GM12878 (cell line): ENCODE data around the gene CHD9. TPM values are rescaled to one million over a fixed set of nuclear protein-coding genes. Genes with fewer than 3 reads are reported as not detected.

Experiments used
- ATAC-seq: fragments of 200-7000 bp; cut with Tn5 transposase; 3 replicates; pipeline ENCODE4 v1.9.1; 2020; ENCODE audit warnings: mild to moderate bottlenecking, moderate library complexity
- BruUV-seq: library from RNA; stranded (reverse); fragments of 400-500 nt; replicated peaks from 2 replicates; lab custom pipeline; 2021; lab: Mats Ljungman, UMichigan
- CTCF ChIA-PET: fragments of 300-600 bp; sonication (Branson Sonifier 250); formaldehyde crosslinking; extraction: SDS; loops from one replicate; lab custom pipeline; 2021; ENCODE audit warnings: inconsistent platforms; lab: Yijun Ruan, JAX
- POLR2A ChIA-PET: fragments of 350-600 bp; formaldehyde crosslinking; extraction: SDS; loops from one replicate; lab custom pipeline; 2021; ENCODE audit warnings: inconsistent platforms; lab: Charles Lee
- RAD21 ChIA-PET: fragments of 300-600 bp; sonication (Branson Sonifier 250); formaldehyde crosslinking; loops from one replicate; lab custom pipeline; 2023; ENCODE audit warnings: antibody characterized with exemption; ENCODE audit not compliant: unreplicated experiment; lab: Charles Lee
- SMC1A ChIA-PET: fragments of 300-600 bp; sonication (Branson Sonifier 250); formaldehyde crosslinking; loops from one replicate; lab custom pipeline; 2023; ENCODE audit not compliant: unreplicated experiment, uncharacterized antibody; lab: Charles Lee
- DNase-seq: peaks from one replicate; pipeline ENCODE4 v3.0.0-alpha.2; 2011; ENCODE audit warnings: low read depth, low spot score
- FAIRE-seq: peaks from 3 replicates; lab custom pipeline; 2011; peaks lifted over from hg19 to GRCh38; lab: Jason Lieb, UNC
- H2AFZ ChIP-seq: 2 replicates; pipeline ENCODE4 v1.6.0; 2011; ENCODE audit warnings: low read depth, low read length, control low read depth; ENCODE audit not compliant: control insufficient read depth
- H3K27ac ChIP-seq: 2 replicates; pipeline ENCODE4 v1.5.1; 2011; ENCODE audit warnings: control low read depth; ENCODE audit not compliant: control insufficient read depth, insufficient read depth
- H3K27me3 ChIP-seq, 2 experiments: replicated peaks in 1 of 2; 2 replicates each; pipeline versions ENCODE4 v1.6.0 to v1.6.1; 2011; ENCODE audit warnings: low read length in 1 of 2; ENCODE audit not compliant: control insufficient read depth in 2 of 2, insufficient read depth in 2 of 2
- H3K36me3 ChIP-seq, 2 experiments: 2 replicates each; pipeline ENCODE4 v1.5.1; 2011; ENCODE audit warnings: low read length in 1 of 2; ENCODE audit not compliant: control insufficient read depth in 2 of 2, insufficient read depth in 2 of 2
- H3K4me1 ChIP-seq: 2 replicates; pipeline ENCODE4 v1.6.1; 2011; ENCODE audit warnings: mild to moderate bottlenecking, low read length, moderate library complexity, mixed read lengths; ENCODE audit not compliant: control insufficient read depth, insufficient read depth
- H3K4me2 ChIP-seq: 2 replicates; pipeline ENCODE4 v1.6.0; 2011; ENCODE audit warnings: control low read depth; ENCODE audit not compliant: control insufficient read depth, insufficient read depth
- H3K4me3 ChIP-seq: fragments of 200-600 bp; sonication (generic); 2 replicates; pipeline ENCODE4 v1.5.1; 2016
- H3K79me2 ChIP-seq: 2 replicates; pipeline ENCODE4 v1.6.0; 2011; ENCODE audit warnings: low read length; ENCODE audit not compliant: control insufficient read depth, insufficient read depth
- H3K9ac ChIP-seq: 2 replicates; pipeline ENCODE4 v1.8.0; 2011; ENCODE audit warnings: low read length, control low read depth, mixed read lengths; ENCODE audit not compliant: control insufficient read depth, insufficient read depth
- H3K9me3 ChIP-seq: replicated peaks from 3 replicates; pipeline ENCODE4 v1.5.1; 2011; ENCODE audit warnings: mild to moderate bottlenecking, low read length; ENCODE audit not compliant: control insufficient read depth, insufficient read depth
- H4K20me1 ChIP-seq: 2 replicates; pipeline ENCODE4 v1.6.0; 2011; ENCODE audit not compliant: control insufficient read depth, insufficient read depth
- CEBPB ChIP-seq, 2 experiments: fragments of 150-350 bp in 1 of 2; IDR thresholded peaks; 2 replicates each; pipeline ENCODE4 v1.6.1; 2012 to 2014; ENCODE audit warnings: low read depth in 2 of 2, low read length in 2 of 2, borderline replicate concordance in 1 of 2, inconsistent platforms in 1 of 2
- DPF2 ChIP-seq: fragments of 450-650 bp; IDR thresholded peaks from 2 replicates; pipeline ENCODE4 v1.6.1; 2017; ENCODE audit warnings: mild to moderate bottlenecking
- MTA3 ChIP-seq: IDR thresholded peaks from 2 replicates; pipeline ENCODE4 v1.6.1; 2012; ENCODE audit warnings: low read length, inconsistent platforms, borderline replicate concordance
- MXI1 ChIP-seq: fragments of 150-350 bp; IDR thresholded peaks from 2 replicates; pipeline ENCODE4 v1.6.1; 2011; ENCODE audit warnings: low read depth, mild to moderate bottlenecking, inconsistent platforms, low read length, improper control_type of control experiment
- MYC ChIP-seq: IDR thresholded peaks from 2 replicates; pipeline ENCODE4 v1.6.1; 2011; ENCODE audit warnings: mild to moderate bottlenecking, low read length, moderate library complexity, inconsistent platforms; ENCODE audit not compliant: insufficient read depth, insufficient replicate concordance, insufficient read length, severe bottlenecking
- NR2C1 ChIP-seq: fragments of 450-650 bp; IDR thresholded peaks from 2 replicates; pipeline ENCODE4 v1.6.1; 2017; ENCODE audit warnings: antibody characterized with exemption, mild to moderate bottlenecking, moderate library complexity
- TCF3 ChIP-seq: IDR thresholded peaks from 2 replicates; pipeline ENCODE4 v1.6.1; 2012; ENCODE audit warnings: low read depth, mild to moderate bottlenecking, low read length, borderline replicate concordance; ENCODE audit not compliant: insufficient read depth
- WGBS: methylation state at CpG from one replicate; pipeline ENCODE4 v1.1.6; 2016; ENCODE audit warnings: low lambda C conversion rate; ENCODE audit not compliant: insufficient replicate concordance, insufficient coverage; ENCODE audit errors: missing lambda C conversion rate; 5-methylcytosine and 5-hydroxymethylcytosine counted together
- in situ Hi-C: fragments of 300-500 bp; cut with MboI; formaldehyde crosslinking; loops from 9 replicates; pipeline ENCODE4 v1.14.3; 2018; ENCODE audit warnings: mixed read lengths
- intact Hi-C: fragments of 100-400 bp; cut with micrococcal nuclease; formaldehyde crosslinking; loops from one replicate; pipeline ENCODE4 v1.14.2; 2022; ENCODE audit not compliant: unreplicated experiment
- polyA plus RNA-seq, 11 experiments: library from polyadenylated mRNA; depleted of rRNA in 4 of 11; unstranded in 6 of 11; stranded (reverse) in 5 of 11; fragments of >200 nt; fragmentation: Nextera tagmentation in 4 of 11; fragmentation: Illumina TruSeq in 1 of 11; extraction: Ambion mirVana in 4 of 11; extraction: Trizol in 1 of 11; gene quantifications; 1 replicate in 1 of 11; 2 replicates in 10 of 11; pipeline versions ENCODE4 v1.2.1 to v1.2.3, GENCODE V29; 2011 to 2016; ENCODE audit warnings: inconsistent platforms in 2 of 11, missing spikeins in 2 of 11, low read depth in 1 of 11
- total RNA-seq, 4 experiments: library from RNA; depleted of rRNA in 3 of 4; stranded (reverse); fragments of >200 nt in 3 of 4; fragmentation: Illumina TruSeq in 1 of 4; extraction: Trizol in 1 of 4; gene quantifications; 2 replicates each; pipeline versions ENCODE4 v1.2.1 to v1.2.3, GENCODE V29; 2013 to 2021
- TF ChIP-seq, protein P1 (sequence below): IDR thresholded peaks from 2 replicates; pipeline ENCODE4 v1.6.1; 2011; ENCODE audit warnings: borderline replicate concordance, low read depth, mild to moderate bottlenecking, moderate library complexity, mixed read lengths, low read length; ENCODE audit not compliant: insufficient read depth; ENCODE audit errors: extremely low read length
- TF ChIP-seq, protein P2 (sequence below): fragments of 450-650 bp; formaldehyde crosslinking; IDR thresholded peaks from 2 replicates; pipeline ENCODE4 v1.5.0; 2022; ENCODE audit warnings: mild to moderate bottlenecking, missing genetic modification characterization
- TF ChIP-seq, protein P3 (sequence below): IDR thresholded peaks from 2 replicates; pipeline ENCODE4 v1.6.1; 2012; ENCODE audit warnings: mild to moderate bottlenecking, low read depth, low read length
- TF ChIP-seq, protein P4 (sequence below): fragments of 150-350 bp; IDR thresholded peaks from 2 replicates; pipeline ENCODE4 v1.6.1; 2014; ENCODE audit warnings: mild to moderate bottlenecking, low read depth, low read length

Gene CHD9
- total and polyA plus RNA-seq, 10 of the 15 experiments (the other 5 are each of a cell fraction or from before 2014, with no cell fraction given): 29.2 to 95.7 (median 54.3) TPM

DNA sequence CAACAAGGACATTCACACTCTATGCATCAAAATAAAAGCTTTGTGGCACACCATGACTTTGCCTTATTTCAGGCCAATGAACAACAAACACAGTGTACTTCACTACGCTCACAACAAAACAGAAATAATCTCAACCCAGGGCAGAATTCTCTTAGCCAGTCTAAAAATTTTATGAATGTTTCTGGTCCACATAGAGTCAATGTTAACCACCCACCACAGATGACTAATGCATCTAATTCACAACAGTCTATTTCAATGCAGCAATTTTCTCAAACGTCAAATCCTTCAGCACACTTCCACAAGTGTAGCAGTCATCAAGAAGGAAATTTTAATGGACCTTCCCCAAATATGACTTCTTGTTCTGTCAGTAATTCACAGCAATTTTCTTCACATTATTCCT lies 101.7 kb downstream of the CHD9 start:
- no TSS peak for BruUV-seq
- H3K27me3 ChIP-seq: no peaks in the 10 kb centered on the region
- intact Hi-C loops: no loop called here
- ChIA-PET POLR2A (no interaction called here), CTCF (interaction anchor here (3.1 kb wide), 1 partner anchor 51 kb away, joined by 11 read pairs; no protein-coding TSS in a partner anchor), RAD21 (interaction anchor here (1.0 to 9.4 kb wide), 2 partner anchors 45 to 99 kb away, joined by 3 to 73 read pairs; partner anchors contain the start of gene CHD9), SMC1A (interaction anchor here (0.6 to 1.7 kb wide), 4 partner anchors 12 to 131 kb away, joined by 3 to 4 read pairs (median 3); no protein-coding TSS in a partner anchor)
- H2AFZ ChIP-seq: no peak overlapping the region
- no peak overlapping the region for H3K9ac ChIP-seq
- no peaks in the 10 kb centered on the region; the same call in 1 of the 2 replicates for H4K20me1 ChIP-seq
- in situ Hi-C loops: no loop called here
- FAIRE-seq (no peak), DNase-seq (no peak), ATAC-seq (no peak)
- H3K4me2 ChIP-seq: no peak overlapping the region
- peaks cover 0 to 18% of the 10 kb centered on the region in 2 experiments; a peak in 3 of 4 replicates for H3K36me3 ChIP-seq
- H3K4me3 ChIP-seq: no peak overlapping the region
- 97% methylated on average over 2 of the region's 2 CpGs for WGBS
- H3K4me1 ChIP-seq: no peaks in the 10 kb centered on the region; the same call in 1 of the 2 replicates
- no peak overlapping the region for H3K27ac ChIP-seq
- H3K79me2 ChIP-seq: peaks cover 21% of the 10 kb centered on the region
- no peaks in the 10 kb centered on the region for H3K9me3 ChIP-seq
- TF ChIP-seq MXI1 (no peak), CEBPB (IDR thresholded peaks at IDR 0.05; ENCODE audit: borderline replicate concordance in 1 of 2, low read depth in 2 of 2, low read length in 2 of 2) (no peak), TCF3 (no peak), MYC (no peak), NR2C1 (no peak), MTA3 (no peak), DPF2 (no peak)
- TF ChIP-seq, protein P1, sequence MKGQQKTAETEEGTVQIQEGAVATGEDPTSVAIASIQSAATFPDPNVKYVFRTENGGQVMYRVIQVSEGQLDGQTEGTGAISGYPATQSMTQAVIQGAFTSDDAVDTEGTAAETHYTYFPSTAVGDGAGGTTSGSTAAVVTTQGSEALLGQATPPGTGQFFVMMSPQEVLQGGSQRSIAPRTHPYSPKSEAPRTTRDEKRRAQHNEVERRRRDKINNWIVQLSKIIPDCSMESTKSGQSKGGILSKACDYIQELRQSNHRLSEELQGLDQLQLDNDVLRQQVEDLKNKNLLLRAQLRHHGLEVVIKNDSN: no peak
- TF ChIP-seq, protein P2, sequence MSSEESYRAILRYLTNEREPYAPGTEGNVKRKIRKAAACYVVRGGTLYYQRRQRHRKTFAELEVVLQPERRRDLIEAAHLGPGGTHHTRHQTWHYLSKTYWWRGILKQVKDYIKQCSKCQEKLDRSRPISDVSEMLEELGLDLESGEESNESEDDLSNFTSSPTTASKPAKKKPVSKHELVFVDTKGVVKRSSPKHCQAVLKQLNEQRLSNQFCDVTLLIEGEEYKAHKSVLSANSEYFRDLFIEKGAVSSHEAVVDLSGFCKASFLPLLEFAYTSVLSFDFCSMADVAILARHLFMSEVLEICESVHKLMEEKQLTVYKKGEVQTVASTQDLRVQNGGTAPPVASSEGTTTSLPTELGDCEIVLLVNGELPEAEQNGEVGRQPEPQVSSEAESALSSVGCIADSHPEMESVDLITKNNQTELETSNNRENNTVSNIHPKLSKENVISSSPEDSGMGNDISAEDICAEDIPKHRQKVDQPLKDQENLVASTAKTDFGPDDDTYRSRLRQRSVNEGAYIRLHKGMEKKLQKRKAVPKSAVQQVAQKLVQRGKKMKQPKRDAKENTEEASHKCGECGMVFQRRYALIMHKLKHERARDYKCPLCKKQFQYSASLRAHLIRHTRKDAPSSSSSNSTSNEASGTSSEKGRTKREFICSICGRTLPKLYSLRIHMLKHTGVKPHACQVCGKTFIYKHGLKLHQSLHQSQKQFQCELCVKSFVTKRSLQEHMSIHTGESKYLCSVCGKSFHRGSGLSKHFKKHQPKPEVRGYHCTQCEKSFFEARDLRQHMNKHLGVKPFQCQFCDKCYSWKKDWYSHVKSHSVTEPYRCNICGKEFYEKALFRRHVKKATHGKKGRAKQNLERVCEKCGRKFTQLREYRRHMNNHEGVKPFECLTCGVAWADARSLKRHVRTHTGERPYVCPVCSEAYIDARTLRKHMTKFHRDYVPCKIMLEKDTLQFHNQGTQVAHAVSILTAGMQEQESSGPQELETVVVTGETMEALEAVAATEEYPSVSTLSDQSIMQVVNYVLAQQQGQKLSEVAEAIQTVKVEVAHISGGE: no peak
- TF ChIP-seq, protein P3, sequence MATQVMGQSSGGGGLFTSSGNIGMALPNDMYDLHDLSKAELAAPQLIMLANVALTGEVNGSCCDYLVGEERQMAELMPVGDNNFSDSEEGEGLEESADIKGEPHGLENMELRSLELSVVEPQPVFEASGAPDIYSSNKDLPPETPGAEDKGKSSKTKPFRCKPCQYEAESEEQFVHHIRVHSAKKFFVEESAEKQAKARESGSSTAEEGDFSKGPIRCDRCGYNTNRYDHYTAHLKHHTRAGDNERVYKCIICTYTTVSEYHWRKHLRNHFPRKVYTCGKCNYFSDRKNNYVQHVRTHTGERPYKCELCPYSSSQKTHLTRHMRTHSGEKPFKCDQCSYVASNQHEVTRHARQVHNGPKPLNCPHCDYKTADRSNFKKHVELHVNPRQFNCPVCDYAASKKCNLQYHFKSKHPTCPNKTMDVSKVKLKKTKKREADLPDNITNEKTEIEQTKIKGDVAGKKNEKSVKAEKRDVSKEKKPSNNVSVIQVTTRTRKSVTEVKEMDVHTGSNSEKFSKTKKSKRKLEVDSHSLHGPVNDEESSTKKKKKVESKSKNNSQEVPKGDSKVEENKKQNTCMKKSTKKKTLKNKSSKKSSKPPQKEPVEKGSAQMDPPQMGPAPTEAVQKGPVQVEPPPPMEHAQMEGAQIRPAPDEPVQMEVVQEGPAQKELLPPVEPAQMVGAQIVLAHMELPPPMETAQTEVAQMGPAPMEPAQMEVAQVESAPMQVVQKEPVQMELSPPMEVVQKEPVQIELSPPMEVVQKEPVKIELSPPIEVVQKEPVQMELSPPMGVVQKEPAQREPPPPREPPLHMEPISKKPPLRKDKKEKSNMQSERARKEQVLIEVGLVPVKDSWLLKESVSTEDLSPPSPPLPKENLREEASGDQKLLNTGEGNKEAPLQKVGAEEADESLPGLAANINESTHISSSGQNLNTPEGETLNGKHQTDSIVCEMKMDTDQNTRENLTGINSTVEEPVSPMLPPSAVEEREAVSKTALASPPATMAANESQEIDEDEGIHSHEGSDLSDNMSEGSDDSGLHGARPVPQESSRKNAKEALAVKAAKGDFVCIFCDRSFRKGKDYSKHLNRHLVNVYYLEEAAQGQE: no peak
- TF ChIP-seq, protein P4, sequence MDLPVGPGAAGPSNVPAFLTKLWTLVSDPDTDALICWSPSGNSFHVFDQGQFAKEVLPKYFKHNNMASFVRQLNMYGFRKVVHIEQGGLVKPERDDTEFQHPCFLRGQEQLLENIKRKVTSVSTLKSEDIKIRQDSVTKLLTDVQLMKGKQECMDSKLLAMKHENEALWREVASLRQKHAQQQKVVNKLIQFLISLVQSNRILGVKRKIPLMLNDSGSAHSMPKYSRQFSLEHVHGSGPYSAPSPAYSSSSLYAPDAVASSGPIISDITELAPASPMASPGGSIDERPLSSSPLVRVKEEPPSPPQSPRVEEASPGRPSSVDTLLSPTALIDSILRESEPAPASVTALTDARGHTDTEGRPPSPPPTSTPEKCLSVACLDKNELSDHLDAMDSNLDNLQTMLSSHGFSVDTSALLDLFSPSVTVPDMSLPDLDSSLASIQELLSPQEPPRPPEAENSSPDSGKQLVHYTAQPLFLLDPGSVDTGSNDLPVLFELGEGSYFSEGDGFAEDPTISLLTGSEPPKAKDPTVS: no peak
